Mucosa of stomach (tissue), 1 donor: Measurements from ENCODE around the gene SMAD9.

Experiments
- H3K27me3 ChIP-seq: one replicate; pipeline ENCODE4 v1.7.0; 2013; ENCODE audit warnings: mild to moderate bottlenecking, low read length; ENCODE audit not compliant: control insufficient read depth, insufficient read depth
- H3K36me3 ChIP-seq: one replicate; pipeline ENCODE4 v1.7.0; 2013; ENCODE audit warnings: low read length; ENCODE audit not compliant: control insufficient read depth, insufficient read depth
- H3K4me1 ChIP-seq: one replicate; pipeline ENCODE4 v1.7.0; 2013; ENCODE audit warnings: mild to moderate bottlenecking, low read length; ENCODE audit not compliant: control insufficient read depth, insufficient read depth
- H3K4me3 ChIP-seq: one replicate; pipeline ENCODE4 v1.7.0; 2013; ENCODE audit warnings: low read length
- H3K9ac ChIP-seq: one replicate; pipeline ENCODE4 v1.7.0; 2013; ENCODE audit warnings: mild to moderate bottlenecking, low read length, moderate library complexity
- H3K9me3 ChIP-seq: one replicate; pipeline ENCODE4 v1.7.0; 2013; ENCODE audit warnings: mild to moderate bottlenecking, low read length, moderate library complexity; ENCODE audit not compliant: control insufficient read depth
- donor health status: Pancreatic carcinoma.

SMAD9 gene

DNA sequence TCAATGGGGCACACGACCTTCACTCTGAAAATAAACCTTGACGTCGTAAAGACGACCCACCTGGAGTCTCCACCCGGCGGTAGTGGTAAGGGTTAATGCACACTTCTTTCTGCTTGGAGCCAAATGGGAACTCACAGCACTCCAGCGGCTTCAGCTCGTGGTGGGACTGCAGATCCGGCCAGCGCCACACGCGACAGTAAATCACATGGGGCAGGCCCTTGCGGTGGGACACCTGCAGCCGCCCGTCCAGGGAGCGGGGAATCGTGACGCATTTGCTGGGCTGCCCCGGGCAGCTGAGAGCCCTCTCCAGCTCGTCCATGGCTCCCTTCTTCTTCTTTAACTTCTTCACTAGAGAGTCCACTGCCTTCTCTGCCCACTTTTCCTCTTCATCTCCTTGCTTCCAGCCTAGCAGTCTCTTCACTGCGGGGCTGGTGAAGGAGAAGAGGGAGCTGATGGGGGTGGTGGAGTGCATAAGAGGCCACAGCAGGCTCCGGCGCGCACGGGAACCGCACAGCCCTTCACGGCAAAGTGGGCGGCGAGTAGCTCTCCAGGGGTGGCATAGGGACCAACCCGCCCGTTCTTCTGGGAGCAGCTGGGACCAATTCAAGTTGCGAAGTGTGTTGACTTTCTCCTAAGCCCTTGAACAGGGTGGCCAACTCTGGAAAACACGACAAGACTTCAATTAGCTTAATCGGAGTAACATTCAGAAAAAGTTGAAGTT is 40.7 kb downstream of the SMAD9 start:
- no peaks in the 10 kb centered on the region for H3K36me3 ChIP-seq
- H3K4me3 ChIP-seq: no peak overlapping the region
- no peaks in the 10 kb centered on the region for H3K9me3 ChIP-seq
- H3K27me3 ChIP-seq: no peaks in the 10 kb centered on the region
- no peak overlapping the region for H3K9ac ChIP-seq
- no peaks in the 10 kb centered on the region for H3K4me1 ChIP-seq

GRCh38 chr13:36875961-36876360 is 44.1 kb downstream of the SMAD9 start:
- H3K9ac ChIP-seq: no peak overlapping the region
- H3K4me3 ChIP-seq: no peak overlapping the region
- H3K36me3 ChIP-seq: no peaks in the 10 kb centered on the region
- H3K9me3 ChIP-seq: no peaks in the 10 kb centered on the region
- H3K4me1 ChIP-seq: peaks cover 3% of the 10 kb centered on the region
- H3K27me3 ChIP-seq: no peaks in the 10 kb centered on the region

DNA sequence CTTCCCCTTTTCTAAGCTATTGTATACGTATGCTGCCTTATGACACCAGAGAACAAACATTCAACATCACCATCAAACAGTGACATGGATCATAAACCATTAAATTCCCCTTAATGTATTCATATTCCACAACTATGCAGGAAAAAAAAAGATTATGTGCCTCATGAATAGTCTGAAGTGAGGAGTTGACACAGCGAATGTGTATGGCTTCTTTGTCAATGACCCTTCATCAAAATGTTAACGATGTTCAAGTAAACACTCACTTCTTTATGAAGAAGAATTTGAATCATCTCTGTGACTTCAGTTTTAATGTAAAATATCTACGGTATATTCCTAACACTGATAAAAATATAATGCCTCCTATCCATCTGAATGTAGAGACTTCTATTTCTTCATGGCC is 44.6 kb downstream of the SMAD9 start:
- peaks cover 8% of the 10 kb centered on the region for H3K4me1 ChIP-seq
- H3K9ac ChIP-seq: no peak overlapping the region
- no peaks in the 10 kb centered on the region for H3K27me3 ChIP-seq
- H3K9me3 ChIP-seq: no peaks in the 10 kb centered on the region
- H3K36me3 ChIP-seq: no peaks in the 10 kb centered on the region
- no peak overlapping the region for H3K4me3 ChIP-seq

- no peak overlapping the region for H3K9ac ChIP-seq
- peaks cover 14% of the 10 kb centered on the region for H3K4me1 ChIP-seq
- H3K9me3 ChIP-seq: no peaks in the 10 kb centered on the region
- H3K4me3 ChIP-seq: no peak overlapping the region
- no peaks in the 10 kb centered on the region for H3K36me3 ChIP-seq
- no peaks in the 10 kb centered on the region for H3K27me3 ChIP-seq
Observed at GRCh38 chr13:36872621-36873020, 47.4 kb downstream of the SMAD9 start.

DNA sequence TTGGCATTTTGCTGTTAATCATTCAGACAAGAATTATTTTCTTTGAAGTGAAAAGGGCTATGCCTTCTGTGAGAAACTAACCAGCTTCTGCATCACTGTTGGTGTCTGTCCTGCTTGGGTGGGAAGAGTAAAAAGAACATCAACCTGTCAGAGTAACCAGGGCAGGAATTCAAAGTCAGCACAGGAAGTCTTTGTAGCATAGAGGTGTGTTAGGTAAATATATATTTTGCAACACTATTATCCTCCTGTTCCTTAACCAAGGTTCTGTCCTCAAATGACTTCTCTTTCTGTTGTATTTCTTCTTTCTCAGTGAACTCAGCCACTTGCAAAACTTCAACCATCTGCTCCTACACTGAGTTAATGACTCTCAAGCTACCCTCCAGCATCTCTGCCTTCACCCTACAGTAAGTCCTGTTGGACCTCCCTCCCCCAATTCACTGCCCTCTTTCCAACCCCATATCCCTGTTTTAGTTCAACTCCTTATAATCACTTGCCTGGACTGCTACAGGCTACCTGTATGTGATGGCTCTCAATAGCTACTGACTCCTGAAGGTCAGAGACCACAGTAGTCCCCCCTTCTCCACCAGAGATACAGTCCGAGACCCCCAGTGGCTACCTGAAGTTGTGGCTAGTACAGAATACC is 49.9 kb downstream of the SMAD9 start:
- Histone ChIP-seq H3K4me3 (no peak overlapping the region), H3K27me3 (no peaks in the 10 kb centered on the region), H3K4me1 (peaks cover 14% of the 10 kb centered on the region), H3K36me3 (no peaks in the 10 kb centered on the region), H3K9ac (no peak overlapping the region), H3K9me3 (no peaks in the 10 kb centered on the region)

DNA sequence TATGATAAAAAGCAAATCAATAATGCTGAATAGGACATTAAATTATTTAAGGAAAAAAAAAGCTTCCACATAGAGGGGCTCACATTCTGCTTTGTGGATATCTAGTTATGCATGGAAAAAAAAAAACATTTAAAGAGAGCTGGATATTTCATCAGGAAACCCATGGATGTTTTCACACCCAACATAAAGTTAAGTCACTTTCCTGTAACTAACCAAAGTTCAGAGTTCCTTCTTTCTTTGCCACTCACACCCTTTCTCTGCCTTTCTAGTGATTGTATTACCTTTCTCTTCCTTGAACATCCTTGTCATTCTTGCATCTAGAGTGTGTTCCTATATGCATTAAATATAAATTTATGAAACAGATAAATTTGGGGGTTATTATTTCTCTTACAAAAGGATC is 53.8 kb downstream of the SMAD9 start:
- Histone ChIP-seq H3K4me1 (peaks cover 14% of the 10 kb centered on the region), H3K36me3 (no peaks in the 10 kb centered on the region), H3K4me3 (no peak overlapping the region), H3K27me3 (no peaks in the 10 kb centered on the region), H3K9me3 (no peaks in the 10 kb centered on the region), H3K9ac (no peak overlapping the region)

- Histone ChIP-seq H3K9ac (no peak overlapping the region), H3K4me1 (peaks cover 4% of the 10 kb centered on the region), H3K9me3 (no peaks in the 10 kb centered on the region), H3K36me3 (no peaks in the 10 kb centered on the region), H3K27me3 (no peaks in the 10 kb centered on the region), H3K4me3 (no peak overlapping the region)
Observed at GRCh38 chr13:36865265-36865664, 54.8 kb downstream of the SMAD9 start.

GRCh38 chr13:36862722-36863121 is 57.3 kb downstream of the SMAD9 start:
- Histone ChIP-seq H3K9ac (no peak overlapping the region), H3K27me3 (no peaks in the 10 kb centered on the region), H3K9me3 (no peaks in the 10 kb centered on the region), H3K4me1 (no peaks in the 10 kb centered on the region), H3K36me3 (no peaks in the 10 kb centered on the region), H3K4me3 (no peak overlapping the region)

DNA sequence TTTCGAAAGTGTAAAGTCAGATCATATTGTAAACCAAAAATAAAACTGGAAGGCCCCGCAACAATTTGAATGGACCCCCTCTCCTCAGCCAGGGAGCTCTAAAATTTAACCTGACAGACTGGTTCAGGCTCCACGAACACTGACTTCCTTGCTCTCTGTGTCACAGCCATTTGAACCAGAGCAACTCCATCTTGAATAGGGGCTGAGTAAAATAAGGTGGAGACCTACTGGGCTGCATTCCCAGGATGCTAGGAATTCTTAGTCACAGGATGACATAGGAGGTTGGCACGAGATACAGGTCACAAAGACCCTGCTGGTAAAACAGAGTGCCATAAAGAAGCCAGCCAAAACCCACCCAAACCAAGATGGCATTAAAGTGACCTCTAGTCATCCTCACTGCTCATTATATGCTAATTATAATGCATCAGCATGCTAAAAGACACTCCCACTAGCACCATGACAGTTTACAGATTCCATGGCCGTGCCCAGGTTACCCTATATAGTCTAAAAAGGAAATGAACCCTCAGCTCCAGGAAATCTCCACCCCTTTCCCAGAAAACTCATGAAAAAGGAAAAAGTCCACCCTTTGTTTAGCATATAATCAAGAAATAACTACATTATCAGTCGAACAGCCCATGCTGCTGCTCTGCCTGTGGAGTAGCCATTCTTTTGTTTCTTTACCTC is 57.9 kb downstream of the SMAD9 start:
- no peak overlapping the region for H3K9ac ChIP-seq
- no peaks in the 10 kb centered on the region for H3K4me1 ChIP-seq
- H3K27me3 ChIP-seq: no peaks in the 10 kb centered on the region
- no peaks in the 10 kb centered on the region for H3K36me3 ChIP-seq
- H3K9me3 ChIP-seq: no peaks in the 10 kb centered on the region
- H3K4me3 ChIP-seq: no peak overlapping the region

- H3K4me3 ChIP-seq: no peak overlapping the region
- no peaks in the 10 kb centered on the region for H3K27me3 ChIP-seq
- H3K9ac ChIP-seq: no peak overlapping the region
- H3K4me1 ChIP-seq: no peaks in the 10 kb centered on the region
- H3K36me3 ChIP-seq: no peaks in the 10 kb centered on the region
- H3K9me3 ChIP-seq: no peaks in the 10 kb centered on the region
Observed at GRCh38 chr13:36859259-36859658, 60.8 kb downstream of the SMAD9 start.

- Histone ChIP-seq H3K9me3 (no peaks in the 10 kb centered on the region), H3K27me3 (no peaks in the 10 kb centered on the region), H3K4me3 (no peak overlapping the region), H3K4me1 (no peaks in the 10 kb centered on the region), H3K9ac (no peak overlapping the region), H3K36me3 (no peaks in the 10 kb centered on the region)
Observed at GRCh38 chr13:36858290-36858689, 61.7 kb downstream of the SMAD9 start.

DNA sequence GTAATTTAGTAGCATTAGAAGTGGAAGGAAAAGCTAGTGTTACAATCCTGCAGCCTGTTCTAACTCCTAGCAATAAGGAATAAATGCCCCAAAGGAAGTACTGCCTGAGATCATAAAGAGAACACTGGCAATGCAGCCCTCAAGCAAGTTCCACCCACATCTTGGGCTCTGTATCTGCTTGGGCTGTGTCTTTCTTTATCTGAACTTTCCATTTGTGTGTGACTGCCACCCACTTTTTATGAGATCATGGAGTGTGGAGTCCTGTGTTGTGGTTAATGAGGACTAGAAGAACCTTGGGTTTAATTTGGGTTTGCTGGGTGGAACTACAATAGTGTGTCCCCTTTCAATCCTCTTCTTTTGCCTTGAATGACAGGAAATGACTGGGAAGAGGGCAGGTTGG is 62.8 kb downstream of the SMAD9 start:
- no peaks in the 10 kb centered on the region for H3K36me3 ChIP-seq
- no peak overlapping the region for H3K9ac ChIP-seq
- H3K4me1 ChIP-seq: no peaks in the 10 kb centered on the region
- H3K27me3 ChIP-seq: no peaks in the 10 kb centered on the region
- no peak overlapping the region for H3K4me3 ChIP-seq
- H3K9me3 ChIP-seq: no peaks in the 10 kb centered on the region
